Measurements from ENCODE around the gene MEF2D. TPM values are rescaled to one million over a fixed set of nuclear protein-coding genes. Genes with fewer than 3 reads are reported as not detected.

The MEF2D gene
- total RNA-seq, result 100 to 1,000 TPM; 142 to 157 TPM
- 39.5 to 143 reads per million in 2 donors for total RNA-seq

DNA sequence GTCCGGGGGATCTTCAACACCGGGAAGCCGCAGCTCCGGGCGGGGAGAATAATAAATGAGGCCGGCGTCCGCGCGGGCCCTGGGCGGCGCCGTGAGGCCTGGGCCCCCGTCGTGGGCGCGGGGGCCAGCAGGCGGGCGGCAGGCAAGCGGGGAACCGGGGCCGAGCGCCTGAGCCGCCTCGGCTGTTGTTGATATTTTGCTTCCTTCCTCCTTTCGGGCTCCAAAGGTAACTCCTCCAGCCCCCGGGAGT lies at the start of gene MEF2D:
MEF2D (minus strand) TSS at position 233 of the 250 bp plus-strand sequence. CDS start 17,483 bp downstream, outside the sequence.
- H3K9me3 ChIP-seq (ENCODE audit: control insufficient read depth, low read length, poor library complexity, severe bottlenecking), result no peaks in the 10 kb centered on the region
- Mint-ChIP-seq H3K27me3 (no peaks in the 10 kb centered on the region), H3K36me3 (ENCODE audit: low read depth) (peaks cover 5% of the 10 kb centered on the region), H3K27ac (peak within 1 kb of the TSS; percentile 99), H3K4me3 (peak within 1 kb of the TSS; percentile 92), H3K4me1 (peaks cover 63% of the 10 kb centered on the region)
- ATAC-seq, result no peak
- DNase-seq, result no peak

DNA sequence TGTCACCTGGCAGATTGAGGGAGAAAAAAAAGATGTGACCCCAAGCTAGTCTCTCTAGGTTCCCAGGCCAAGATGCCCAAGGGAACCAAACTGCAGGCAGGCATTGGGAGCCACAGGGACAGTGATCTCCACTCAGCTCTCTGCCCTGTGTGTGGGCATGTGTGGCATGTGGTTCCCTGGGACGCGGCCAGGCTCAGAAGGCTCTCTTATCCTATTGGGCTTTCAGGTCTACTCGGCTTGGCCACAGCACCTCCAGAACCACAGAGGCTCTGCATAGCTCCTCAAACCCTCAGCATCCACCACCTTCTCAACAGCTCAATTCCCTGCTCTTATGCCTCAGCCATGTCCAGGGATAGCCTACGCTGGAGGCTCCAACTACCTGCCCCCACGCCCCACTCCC lies 49.8 kb upstream of the MEF2D start:
- ATAC-seq (no peak), DNase-seq (no peak)
- Mint-ChIP-seq H3K4me1 (peaks cover 2% of the 10 kb centered on the region), H3K4me3 (no peak overlapping the region), H3K27ac (no peak overlapping the region), H3K27me3 (no peaks in the 10 kb centered on the region), H3K36me3 (ENCODE audit: low read depth) (no peaks in the 10 kb centered on the region)
- no peaks in the 10 kb centered on the region for H3K9me3 ChIP-seq (ENCODE audit: control insufficient read depth, low read length, poor library complexity, severe bottlenecking)

DNA sequence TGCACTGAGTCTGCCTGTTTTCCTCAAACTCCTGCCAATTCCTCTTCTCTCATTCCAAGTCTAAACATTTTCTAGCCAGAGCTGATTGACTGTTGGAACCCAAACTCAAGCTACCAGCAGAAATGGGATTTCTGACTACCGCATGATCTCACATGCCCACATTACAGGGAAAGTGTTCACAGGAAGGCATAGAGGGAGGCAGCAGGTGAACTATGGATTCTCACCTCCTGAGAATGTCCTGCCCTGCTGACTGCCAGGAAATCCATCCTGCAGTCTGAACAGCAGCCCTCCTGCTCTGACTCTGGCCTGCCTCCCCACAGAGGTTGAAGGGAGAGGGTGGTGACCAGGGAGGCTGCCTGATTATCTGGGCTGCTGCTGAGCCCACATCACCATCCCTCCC lies 49.3 kb upstream of the MEF2D start:
- no peak overlapping the region for H3K4me3 Mint-ChIP-seq
- no peak for DNase-seq
- peaks cover 4% of the 10 kb centered on the region for H3K4me1 Mint-ChIP-seq
- no peaks in the 10 kb centered on the region for H3K9me3 ChIP-seq (ENCODE audit: control insufficient read depth, low read length, poor library complexity, severe bottlenecking)
- no peaks in the 10 kb centered on the region for H3K27me3 Mint-ChIP-seq
- no peaks in the 10 kb centered on the region for H3K36me3 Mint-ChIP-seq (ENCODE audit: low read depth)
- ATAC-seq, result no peak
- no peak overlapping the region for H3K27ac Mint-ChIP-seq

DNA sequence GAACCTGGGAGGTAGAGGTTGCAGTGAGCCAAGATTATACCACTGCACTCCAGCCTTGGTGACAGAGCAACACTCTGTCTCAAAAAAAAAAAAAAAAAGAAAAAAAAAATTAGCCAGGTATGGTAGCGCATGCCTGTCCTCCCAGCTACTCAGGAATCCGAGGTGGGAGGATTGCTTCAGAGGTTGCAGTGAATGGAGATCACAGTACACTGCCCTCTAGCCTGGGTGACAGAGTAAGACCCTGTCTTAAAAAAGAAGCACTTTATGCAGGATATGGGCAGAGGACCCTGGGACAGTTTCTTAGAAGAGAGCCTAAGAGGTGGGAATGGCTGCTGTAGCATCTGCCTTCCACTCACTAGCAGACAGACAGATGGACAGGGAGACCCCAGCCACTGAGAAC lies 48.8 kb upstream of the MEF2D start:
- no peak for ATAC-seq
- no peak overlapping the region for H3K4me3 Mint-ChIP-seq
- H3K36me3 Mint-ChIP-seq (ENCODE audit: low read depth), result no peaks in the 10 kb centered on the region
- H3K4me1 Mint-ChIP-seq, result peaks cover 4% of the 10 kb centered on the region
- no peak for DNase-seq
- H3K27ac Mint-ChIP-seq, result no peak overlapping the region
- no peaks in the 10 kb centered on the region for H3K27me3 Mint-ChIP-seq
- no peaks in the 10 kb centered on the region for H3K9me3 ChIP-seq (ENCODE audit: control insufficient read depth, low read length, poor library complexity, severe bottlenecking)

DNA sequence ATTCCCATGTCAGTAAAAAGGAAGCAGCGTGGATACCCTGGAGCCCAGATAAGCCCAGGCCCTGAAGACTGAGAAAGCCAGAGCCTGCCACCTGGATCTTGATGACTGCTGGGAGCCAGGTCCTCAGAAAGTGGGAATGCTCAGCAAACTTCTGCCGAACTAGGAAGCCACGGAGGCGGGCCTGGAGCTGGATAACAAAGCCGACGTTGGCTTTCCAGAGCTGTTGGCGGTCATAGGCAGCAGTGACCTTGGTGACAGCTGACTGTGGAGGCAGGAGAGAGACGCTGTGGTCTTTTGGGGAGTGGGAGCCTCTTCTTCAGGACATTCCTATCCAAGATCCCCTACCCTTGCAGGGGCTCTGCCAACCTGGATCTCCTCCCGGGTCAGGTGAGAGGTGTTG lies 47.4 kb upstream of the MEF2D start:
- H3K9me3 ChIP-seq (ENCODE audit: control insufficient read depth, low read length, poor library complexity, severe bottlenecking), result no peaks in the 10 kb centered on the region
- H3K27me3 Mint-ChIP-seq, result no peaks in the 10 kb centered on the region
- DNase-seq, result no peak
- H3K27ac Mint-ChIP-seq, result no peak overlapping the region
- no peaks in the 10 kb centered on the region for H3K36me3 Mint-ChIP-seq (ENCODE audit: low read depth)
- ATAC-seq, result no peak
- H3K4me3 Mint-ChIP-seq, result no peak overlapping the region
- peaks cover 2% of the 10 kb centered on the region for H3K4me1 Mint-ChIP-seq

DNA sequence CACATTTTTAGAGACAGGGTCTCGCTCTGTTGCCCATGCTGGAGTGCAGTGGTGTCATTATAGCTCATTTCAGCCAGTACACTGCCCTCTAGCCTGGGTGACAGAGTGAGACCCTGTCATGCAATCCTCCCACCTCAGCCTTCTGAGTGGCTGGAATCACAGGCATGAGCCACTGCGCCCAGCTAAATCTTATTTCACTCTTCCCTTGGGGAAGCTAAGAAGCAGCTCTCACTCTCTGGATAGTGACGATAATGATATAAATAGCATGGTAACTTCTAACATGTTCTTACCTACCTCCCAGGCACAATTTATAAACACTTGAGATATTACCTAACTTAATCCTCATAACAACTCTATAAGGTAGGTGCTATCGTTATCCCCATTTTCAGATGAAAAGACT lies 46.9 kb upstream of the MEF2D start:
- no peaks in the 10 kb centered on the region for H3K27me3 Mint-ChIP-seq
- no peaks in the 10 kb centered on the region for H3K36me3 Mint-ChIP-seq (ENCODE audit: low read depth)
- H3K4me1 Mint-ChIP-seq, result peaks cover 2% of the 10 kb centered on the region
- H3K27ac Mint-ChIP-seq, result no peak overlapping the region
- H3K4me3 Mint-ChIP-seq, result no peak overlapping the region
- ATAC-seq, result no peak
- H3K9me3 ChIP-seq (ENCODE audit: control insufficient read depth, low read length, poor library complexity, severe bottlenecking), result no peaks in the 10 kb centered on the region
- no peak for DNase-seq

DNA sequence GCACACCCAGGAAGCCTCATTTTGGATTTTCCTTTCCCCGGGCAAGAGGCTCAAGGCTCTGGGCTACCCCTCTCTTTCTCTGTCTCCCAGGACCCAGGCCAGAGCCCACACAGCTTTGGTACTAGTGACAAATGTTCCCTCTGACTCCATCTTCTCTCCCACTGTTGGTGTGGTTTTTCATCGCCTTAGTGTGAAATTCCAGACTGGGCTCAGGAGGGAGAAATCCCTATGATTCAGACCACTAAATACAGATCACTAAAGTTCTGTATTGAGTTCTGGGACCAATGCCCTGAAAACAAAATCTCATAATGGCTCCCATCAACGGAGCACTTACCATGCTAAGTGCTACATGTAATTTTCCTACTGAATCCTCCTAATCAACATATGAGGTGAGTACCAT lies 45.7 kb upstream of the MEF2D start:
- H3K4me1 Mint-ChIP-seq, result peaks cover 2% of the 10 kb centered on the region
- no peaks in the 10 kb centered on the region for H3K9me3 ChIP-seq (ENCODE audit: control insufficient read depth, low read length, poor library complexity, severe bottlenecking)
- H3K27ac Mint-ChIP-seq, result no peak overlapping the region
- no peak for ATAC-seq
- no peaks in the 10 kb centered on the region for H3K36me3 Mint-ChIP-seq (ENCODE audit: low read depth)
- no peak overlapping the region for H3K4me3 Mint-ChIP-seq
- no peaks in the 10 kb centered on the region for H3K27me3 Mint-ChIP-seq
- DNase-seq, result no peak

DNA sequence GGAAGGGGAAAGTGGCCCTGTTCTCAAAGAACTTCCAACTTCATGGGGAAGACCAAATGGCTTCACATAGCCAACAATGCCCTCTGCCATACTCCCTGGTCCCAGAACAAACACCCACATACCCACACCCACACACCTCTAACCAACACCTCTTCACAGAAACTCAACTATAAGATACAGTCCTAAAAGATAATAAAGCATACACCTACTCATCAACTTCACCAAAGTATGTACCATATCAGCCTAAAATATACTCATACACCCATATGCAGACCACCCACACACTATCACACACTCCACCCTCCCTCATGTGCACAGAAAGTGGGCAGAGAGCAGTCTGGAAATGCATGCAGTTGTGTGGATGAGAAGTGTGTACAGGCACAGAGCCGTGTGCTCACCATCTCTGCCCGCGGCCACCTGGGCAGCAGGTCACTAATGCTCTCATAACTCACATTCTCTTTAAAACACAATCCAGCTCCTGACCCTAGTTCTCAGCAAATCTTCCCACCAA lies 44.1 kb upstream of the MEF2D start:
- DNase-seq (no peak), ATAC-seq (no peak)
- H3K4me1 Mint-ChIP-seq, result peaks cover 5% of the 10 kb centered on the region
- no peaks in the 10 kb centered on the region for H3K27me3 Mint-ChIP-seq
- no peaks in the 10 kb centered on the region for H3K9me3 ChIP-seq (ENCODE audit: control insufficient read depth, low read length, poor library complexity, severe bottlenecking)
- H3K36me3 Mint-ChIP-seq (ENCODE audit: low read depth), result no peaks in the 10 kb centered on the region
- no peak overlapping the region for H3K4me3 Mint-ChIP-seq
- H3K27ac Mint-ChIP-seq, result no peak overlapping the region

DNA sequence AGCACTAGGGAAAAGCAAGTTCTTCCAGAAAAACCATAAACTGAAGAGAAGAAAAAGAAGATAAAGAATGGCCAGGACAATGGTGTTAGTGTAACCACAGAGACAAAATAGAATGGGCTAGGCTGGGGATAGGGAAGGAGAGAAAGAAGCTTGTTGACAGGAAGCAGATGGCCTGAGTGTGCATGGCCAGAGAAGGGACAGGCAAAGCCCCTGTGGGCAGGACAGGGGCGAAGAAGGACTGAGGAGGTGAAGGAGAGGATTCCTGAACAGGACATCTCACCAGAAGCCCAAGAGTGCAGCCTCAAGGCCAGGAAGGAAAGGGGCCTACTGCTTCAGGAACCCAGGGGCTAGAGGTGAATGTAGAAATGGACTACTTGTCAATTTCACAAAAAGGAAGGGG lies 42.5 kb upstream of the MEF2D start:
- H3K36me3 Mint-ChIP-seq (ENCODE audit: low read depth), result no peaks in the 10 kb centered on the region
- H3K27ac Mint-ChIP-seq, result no peak overlapping the region
- no peak for ATAC-seq
- DNase-seq, result no peak
- H3K4me3 Mint-ChIP-seq, result no peak overlapping the region
- H3K27me3 Mint-ChIP-seq, result no peaks in the 10 kb centered on the region
- no peaks in the 10 kb centered on the region for H3K9me3 ChIP-seq (ENCODE audit: control insufficient read depth, low read length, poor library complexity, severe bottlenecking)
- H3K4me1 Mint-ChIP-seq, result peaks cover 7% of the 10 kb centered on the region

DNA sequence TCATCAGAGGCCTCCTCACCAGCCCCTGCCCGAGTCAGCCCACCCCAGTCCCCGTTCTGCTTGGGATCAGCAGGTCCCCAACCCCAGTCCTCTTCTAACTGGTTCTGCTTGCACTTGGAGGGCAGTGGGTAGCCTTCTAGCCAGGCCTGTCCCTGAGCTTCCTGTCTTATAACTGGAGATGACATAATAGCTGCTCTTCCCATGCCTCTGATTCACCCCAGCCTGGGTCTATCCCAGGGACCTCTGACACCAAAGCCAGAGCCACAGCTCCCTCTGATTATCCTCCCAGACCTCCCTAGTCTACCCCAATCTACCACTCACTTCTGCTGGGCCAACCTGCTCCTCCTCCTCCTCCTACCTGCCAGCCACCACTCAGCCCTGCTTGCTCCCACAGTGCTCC lies 40.4 kb upstream of the MEF2D start:
- ATAC-seq (no peak), DNase-seq (no peak)
- no peaks in the 10 kb centered on the region for H3K9me3 ChIP-seq (ENCODE audit: control insufficient read depth, low read length, poor library complexity, severe bottlenecking)
- Mint-ChIP-seq H3K4me1 (peaks cover 7% of the 10 kb centered on the region), H3K36me3 (ENCODE audit: low read depth) (no peaks in the 10 kb centered on the region), H3K27ac (no peak overlapping the region), H3K4me3 (no peak overlapping the region), H3K27me3 (no peaks in the 10 kb centered on the region)

DNA sequence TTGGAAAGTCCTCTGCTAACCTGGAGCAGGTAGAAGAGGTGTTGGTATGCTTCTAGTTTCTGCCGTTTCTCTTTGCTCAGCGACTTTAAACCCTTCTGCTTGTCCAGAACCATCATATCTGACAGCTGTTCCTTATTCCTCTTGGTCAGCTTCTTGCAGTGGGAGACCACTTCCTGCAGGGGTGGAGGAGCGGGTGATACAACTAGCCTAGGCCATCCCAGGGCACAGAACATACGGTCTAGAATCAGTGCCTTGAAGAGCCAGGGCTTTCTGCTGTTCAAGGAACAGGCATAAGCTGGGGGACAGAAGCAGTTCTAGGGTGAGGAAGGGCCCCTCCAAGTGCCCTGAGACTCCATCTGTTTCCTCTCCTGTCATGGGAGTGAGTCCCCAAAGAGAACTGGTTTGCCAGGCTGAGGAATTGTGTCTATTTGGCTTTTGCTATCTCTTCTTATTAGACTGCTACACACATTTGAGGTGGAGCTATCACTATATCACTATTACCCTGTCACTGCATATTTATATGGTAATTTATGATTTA lies 39.3 kb upstream of the MEF2D start:
- no peak for ATAC-seq
- no peak overlapping the region for H3K27ac Mint-ChIP-seq
- no peaks in the 10 kb centered on the region for H3K27me3 Mint-ChIP-seq
- H3K36me3 Mint-ChIP-seq (ENCODE audit: low read depth), result no peaks in the 10 kb centered on the region
- no peak for DNase-seq
- no peaks in the 10 kb centered on the region for H3K9me3 ChIP-seq (ENCODE audit: control insufficient read depth, low read length, poor library complexity, severe bottlenecking)
- H3K4me3 Mint-ChIP-seq, result no peak overlapping the region
- peaks cover 5% of the 10 kb centered on the region for H3K4me1 Mint-ChIP-seq

DNA sequence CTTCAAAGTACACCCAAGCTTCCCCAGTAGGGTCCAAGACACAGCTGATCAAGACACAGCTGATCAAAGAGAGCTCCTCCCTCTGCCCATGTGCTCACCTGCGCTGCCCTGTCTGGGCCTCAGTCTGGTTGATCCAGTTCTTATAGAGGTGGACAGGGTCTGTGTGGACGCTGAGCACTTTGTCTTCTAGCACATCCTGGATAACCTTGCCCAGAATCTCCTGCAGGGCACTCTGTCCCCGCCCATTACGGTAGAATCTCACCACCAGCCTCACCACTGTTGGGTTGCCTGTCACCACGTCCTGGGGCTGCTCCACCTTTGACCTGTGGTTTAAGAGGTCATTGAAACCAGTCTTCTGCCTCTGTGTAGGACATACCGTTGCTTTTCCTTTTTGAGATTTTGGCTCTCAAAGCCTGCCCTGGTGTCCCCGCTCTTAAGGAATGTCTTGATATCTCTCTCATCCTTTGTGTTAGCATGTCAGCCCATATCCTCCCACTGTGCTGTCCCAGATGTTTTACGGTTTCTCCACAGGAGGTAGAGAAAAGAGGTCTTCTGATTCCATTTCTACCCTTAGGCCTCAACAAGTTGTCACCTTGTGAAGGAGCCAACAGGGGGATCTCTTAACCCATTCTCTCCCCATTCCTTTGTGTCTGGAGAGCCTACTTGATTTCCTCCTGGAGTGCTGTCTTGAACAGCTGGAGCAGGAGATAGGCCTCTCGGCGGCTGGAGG lies 38.3 kb upstream of the MEF2D start:
- DNase-seq (no peak), ATAC-seq (no peak)
- Mint-ChIP-seq H3K36me3 (ENCODE audit: low read depth) (no peaks in the 10 kb centered on the region), H3K27ac (no peak overlapping the region), H3K4me3 (no peak overlapping the region), H3K27me3 (peaks cover 5% of the 10 kb centered on the region), H3K4me1 (peaks cover 8% of the 10 kb centered on the region)
- H3K9me3 ChIP-seq (ENCODE audit: control insufficient read depth, low read length, poor library complexity, severe bottlenecking), result no peaks in the 10 kb centered on the region

DNA sequence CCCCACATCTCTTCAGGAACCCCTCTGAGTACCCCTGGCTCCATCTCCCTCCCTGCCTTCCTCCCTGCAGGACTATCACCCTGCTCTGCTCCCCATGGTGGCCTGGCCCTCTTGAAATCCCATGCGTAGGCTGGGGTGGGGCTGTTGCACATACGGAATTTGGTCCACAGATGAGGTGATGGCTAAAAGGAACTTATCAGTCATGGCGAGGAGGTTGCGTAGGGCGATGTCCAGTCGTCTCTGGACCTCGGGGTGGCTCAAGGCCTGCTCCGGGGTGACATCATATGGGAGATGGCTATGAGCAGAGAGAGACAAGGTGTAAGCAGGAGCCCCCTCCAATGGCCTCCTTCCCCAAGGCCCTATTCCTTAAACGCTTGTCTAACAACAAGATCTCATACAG lies 36.5 kb upstream of the MEF2D start:
- peaks cover 5% of the 10 kb centered on the region for H3K27me3 Mint-ChIP-seq
- ATAC-seq (no peak), DNase-seq (no peak)
- H3K27ac Mint-ChIP-seq, result peak overlapping the region; percentile 8
- peaks cover 8% of the 10 kb centered on the region for H3K4me1 Mint-ChIP-seq
- H3K4me3 Mint-ChIP-seq, result no peak overlapping the region
- no peaks in the 10 kb centered on the region for H3K36me3 Mint-ChIP-seq (ENCODE audit: low read depth)
- H3K9me3 ChIP-seq (ENCODE audit: control insufficient read depth, low read length, poor library complexity, severe bottlenecking), result no peaks in the 10 kb centered on the region

DNA sequence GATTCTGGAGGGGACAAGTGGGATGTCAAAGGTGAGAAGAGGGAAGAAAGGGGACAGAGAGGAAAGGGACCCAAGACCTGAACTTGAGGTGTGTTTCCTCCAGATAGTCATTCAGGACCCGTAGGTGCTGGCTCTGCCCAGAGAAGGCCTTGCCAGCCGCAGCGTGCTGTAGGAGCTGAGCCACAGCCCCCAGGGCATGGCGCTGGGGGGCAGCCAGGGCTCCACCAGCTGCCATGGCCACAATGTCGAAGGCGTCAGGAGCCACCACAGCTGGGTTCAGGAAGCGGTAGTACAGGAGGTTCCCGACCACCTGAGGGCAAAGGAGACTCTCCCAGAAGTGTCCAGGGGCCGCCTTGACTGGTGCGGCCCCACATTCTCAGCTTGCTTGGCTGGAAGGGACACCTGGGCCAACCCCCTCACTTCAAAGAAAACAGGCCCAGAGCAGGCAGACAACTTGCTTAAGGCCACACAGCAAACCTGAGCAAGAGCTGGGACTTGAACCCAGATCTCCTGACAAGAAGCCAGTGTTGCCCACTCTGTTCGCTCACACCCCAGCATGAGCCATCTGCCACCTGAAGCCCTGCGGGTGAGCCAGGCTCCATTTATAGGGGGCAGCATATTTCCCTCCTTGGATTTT lies 34.0 kb upstream of the MEF2D start:
- Mint-ChIP-seq H3K4me1 (peaks cover 5% of the 10 kb centered on the region), H3K4me3 (no peak overlapping the region), H3K27me3 (peaks cover 5% of the 10 kb centered on the region), H3K36me3 (ENCODE audit: low read depth) (no peaks in the 10 kb centered on the region), H3K27ac (no peak overlapping the region)
- DNase-seq (no peak), ATAC-seq (no peak)
- H3K9me3 ChIP-seq (ENCODE audit: control insufficient read depth, low read length, poor library complexity, severe bottlenecking), result no peaks in the 10 kb centered on the region

Measured in T-helper 17 cell (primary cell).